Psoas muscle (tissue), 8 donors: ENCODE measurements around the gene GANC. TPM values are rescaled to one million over a fixed set of nuclear protein-coding genes. Genes with fewer than 3 reads are reported as not detected.
"Not testable (repeated sequence)": the region's sequence is repeated elsewhere in the genome, so short reads cannot be mapped to it uniquely, and the experiment has no call there.

Experiments used
- ATAC-seq, 4 donors: fragments of 200-7000 bp; cut with Tn5 transposase; one replicate each; pipeline ENCODE4 v1.9.1; 2020; ENCODE audit warnings: moderate library complexity in 3 of 4, mild to moderate bottlenecking in 2 of 4
- DNase-seq, 2 donors: peaks; one replicate each; pipeline ENCODE4 v3.0.0-alpha.2; 2020
- H3K27ac ChIP-seq: fragments of 200-600 bp; one replicate; pipeline ENCODE4 v1.8.0; 2022
- H3K27me3 ChIP-seq, 3 donors: fragments of 200-600 bp in 1 of 3; one replicate each; pipeline versions ENCODE4 v1.6.1 to v1.8.0; 2013 to 2022; ENCODE audit warnings: low read length in 2 of 3, mild to moderate bottlenecking in 2 of 3, moderate library complexity in 1 of 3; ENCODE audit not compliant: insufficient read depth in 3 of 3
- H3K36me3 ChIP-seq, 2 donors: fragments of 200-600 bp in 1 of 2; one replicate each; pipeline versions ENCODE4 v1.6.1 to v1.8.0; 2013 to 2022; ENCODE audit warnings: low read depth in 1 of 2, mild to moderate bottlenecking in 1 of 2, moderate library complexity in 1 of 2; ENCODE audit not compliant: insufficient read depth in 1 of 2
- H3K4me1 ChIP-seq: fragments of 200-600 bp; one replicate; pipeline ENCODE4 v1.8.0; 2022
- H3K4me3 ChIP-seq: fragments of 200-600 bp; one replicate; pipeline ENCODE4 v1.8.0; 2022; ENCODE audit warnings: mild to moderate bottlenecking
- H3K9me3 ChIP-seq: fragments of 200-600 bp; one replicate; pipeline ENCODE4 v1.8.0; 2022
- CTCF ChIP-seq: fragments of 200-600 bp; IDR thresholded peaks from one replicate; pipeline ENCODE4 v1.8.0; 2022; ENCODE audit warnings: antibody characterized with exemption
- WGBS, 3 donors: extraction: QIAGEN DNeasy Blood & Tissue Kit; methylation state at CpG; one replicate each; pipeline versions ENCODE4 v1.1.6 to v1.1.7; 2013; 5-methylcytosine and 5-hydroxymethylcytosine counted together
- intact Hi-C, 2 donors: fragments of 100-400 bp; cut with DNase I; formaldehyde crosslinking; loops; one replicate each; pipeline versions ENCODE4 v1.11.0 to v1.14.2; 2022
- polyA plus RNA-seq, 3 donors: library from polyadenylated mRNA; stranded (reverse); fragments of 200-250 nt; gene quantifications; one replicate each; pipeline ENCODE4 v1.2.3, GENCODE V29; 2013
- total RNA-seq, 4 donors: library from RNA; stranded (reverse); fragmentation: NEBNext Ultra II Directional in 2 of 4; extraction: Animal tissue kit (Norgen Biotek cat#: 25700) in 2 of 4; gene quantifications; one replicate each; pipeline versions ENCODE4 v1.2.1 to v1.2.4, GENCODE V29; 2021 to 2023
- donor health status: healthy with polysubstance abuse.
- donor health status: DM: no; HTN: no; CAD: no; lungs with moderate emphysema.
- donor health status: Bipolar disorder and iron deficiency.
- donor health status: healthy.
- donor health status: DM: yes; HTN: yes; CAD: no.
- donor health status: DM: no; HTN: no; CAD: no.
- donor health status: DM: no; HTN: no; CAD: no.
- donor health status: DM: yes; HTN: yes; CAD: no.

GANC gene
- total and polyA plus RNA-seq, 7 donors: 4.9 to 37.7 (median 20.3) TPM

GRCh38 chr15:42332331-42332730 is 59.3 kb downstream of the GANC start:
- H3K4me1 ChIP-seq: peaks cover 36% of the 10 kb centered on the region
- H3K27me3 ChIP-seq: no peaks in the 10 kb centered on the region
- intact Hi-C loops: no loop called here
- peaks cover 7% of the 10 kb centered on the region for H3K9me3 ChIP-seq
- H3K4me3 ChIP-seq: no peak overlapping the region
- DNase-seq (no peak), ATAC-seq (no peak)
- H3K36me3 ChIP-seq: peaks cover 0 to 36% of the 10 kb centered on the region in 2 donors
- TF ChIP-seq CTCF: no peak
- H3K27ac ChIP-seq: peak overlapping the region; percentile 87
- 94 to 96% (median 95%) methylated on average over 4 of the region's 4 CpGs for WGBS, 3 donors

GRCh38 chr15:42335074-42335473 is 62.1 kb downstream of the GANC start:
- WGBS, 3 donors: 84 to 94% (median 92%) methylated on average over 2 of the region's 2 CpGs
- ATAC-seq: no peak

GRCh38 chr15:42336650-42337049 is 63.6 kb downstream of the GANC start:
- H3K27me3 ChIP-seq, ATAC-seq, H3K4me3 ChIP-seq, H3K27ac ChIP-seq, DNase-seq, H3K4me1 ChIP-seq, H3K9me3 ChIP-seq, intact Hi-C loops: not testable (repeated sequence)
- peaks cover 0 to 27% of the 10 kb centered on the region in 2 donors for H3K36me3 ChIP-seq
- WGBS, 3 donors: 95 to 97% (median 97%) methylated on average over 1 of the region's 1 CpG

More at GRCh38 chr15:42335074-42335473, 62.1 kb downstream of the GANC start:
- TF ChIP-seq CTCF: no peak
- H3K9me3 ChIP-seq: peaks cover 7% of the 10 kb centered on the region
- peaks cover 23% of the 10 kb centered on the region for H3K4me1 ChIP-seq
- peaks cover 0 to 21% of the 10 kb centered on the region in 2 donors for H3K36me3 ChIP-seq
- H3K4me3 ChIP-seq: no peak overlapping the region
- DNase-seq: no peak
- intact Hi-C loops: no loop called here
- H3K27me3 ChIP-seq: no peaks in the 10 kb centered on the region
- no peak overlapping the region for H3K27ac ChIP-seq

- H3K9me3 ChIP-seq, H3K4me1 ChIP-seq, intact Hi-C loops, ATAC-seq, H3K4me3 ChIP-seq, H3K27ac ChIP-seq, H3K27me3 ChIP-seq, DNase-seq: not testable (repeated sequence)
- H3K36me3 ChIP-seq: peaks cover 0 to 27% of the 10 kb centered on the region in 2 donors
- WGBS, 3 donors: 90 to 97% (median 91%) methylated on average over 3 of the region's 3 CpGs
Measured at GRCh38 chr15:42337104-42337503, 64.1 kb downstream of the GANC start.

- DNase-seq: no peak
- Histone ChIP-seq H3K27ac (peak overlapping the region; percentile 62), H3K27me3 (no peaks in the 10 kb centered on the region), H3K4me3 (no peak overlapping the region), H3K36me3 (peaks cover 0 to 34% of the 10 kb centered on the region in 2 donors), H3K4me1 (peaks cover 4% of the 10 kb centered on the region), H3K9me3 (peaks cover 7% of the 10 kb centered on the region)
- intact Hi-C loops: no loop called here
- 32 to 34% (median 34%) methylated on average over 2 of the region's 2 CpGs for WGBS, 3 donors
- TF ChIP-seq CTCF: no peak
- ATAC-seq: peak in 3 of 4 donors; percentile 40 to 73 (median 52)
Measured at GRCh38 chr15:42338500-42338899, 65.5 kb downstream of the GANC start.
